ENCODE data around the gene CPA5.
"Not testable (repeated sequence)": the region's sequence is repeated elsewhere in the genome, so short reads cannot be mapped to it uniquely, and the experiment has no call there.

Gene CPA5

GRCh38 chr7:130359276-130359857, 14.8 kb downstream of the CPA5 start:
- no peak for DNase-seq

- no peak for DNase-seq
Measured at GRCh38 chr7:130360518-130360917, 15.9 kb downstream of the CPA5 start.

GRCh38 chr7:130361681-130362080, 17.1 kb downstream of the CPA5 start:
- no peak for DNase-seq

GRCh38 chr7:130362251-130362816, 17.7 kb downstream of the CPA5 start:
- DNase-seq = no peak

GRCh38 chr7:130363026-130363847, 18.6 kb downstream of the CPA5 start:
- DNase-seq = peak in 1 of 2 donors; percentile 30

- DNase-seq = no peak
Measured at GRCh38 chr7:130364451-130364850, 19.8 kb downstream of the CPA5 start.

GRCh38 chr7:130365088-130365487, 20.5 kb downstream of the CPA5 start:
- DNase-seq = no peak

- no peak for DNase-seq
Measured at GRCh38 chr7:130365511-130366441, 21.2 kb downstream of the CPA5 start.

- DNase-seq = no peak
Measured at GRCh38 chr7:130366564-130366963, 21.9 kb downstream of the CPA5 start.

GRCh38 chr7:130367088-130367755, 22.6 kb downstream of the CPA5 start:
- DNase-seq = no peak

GRCh38 chr7:130367836-130368746, 23.5 kb downstream of the CPA5 start:
- DNase-seq = no peak

- DNase-seq = peak; percentile 29
Measured at GRCh38 chr7:130369110-130369711, 24.6 kb downstream of the CPA5 start.

GRCh38 chr7:130369831-130370550, 25.4 kb downstream of the CPA5 start:
- DNase-seq = no peak

- DNase-seq = no peak
Measured at GRCh38 chr7:130371046-130371445, 26.4 kb downstream of the CPA5 start.

- DNase-seq = no peak
Measured at GRCh38 chr7:130372402-130373165, 28.0 kb downstream of the CPA5 start.

GRCh38 chr7:130374507-130374906, 29.9 kb downstream of the CPA5 start:
- DNase-seq = no peak

- DNase-seq = not testable (repeated sequence)
Measured at GRCh38 chr7:130376461-130376860, 31.8 kb downstream of the CPA5 start.

- DNase-seq = no peak
Measured at GRCh38 chr7:130377178-130377577, 32.6 kb downstream of the CPA5 start.

- DNase-seq = no peak
Measured at GRCh38 chr7:130379019-130379418, 34.4 kb downstream of the CPA5 start.
